Lower leg skin (tissue), 3 donors: ENCODE results near the gene CRISPLD2.

ENCODE experiments used
- POLR2A ChIP-seq, 2 donors: fragments of 450-650 bp; IDR thresholded peaks; one replicate each; pipeline ENCODE4 v1.6.1; 2016 to 2017; ENCODE audit warnings: antibody characterized with exemption in 2 of 2, mild to moderate bottlenecking in 1 of 2, moderate library complexity in 1 of 2
- TF ChIP-seq, protein P1 (sequence below), 3 donors: fragments of 450-650 bp; IDR thresholded peaks; one replicate each; pipeline ENCODE4 v1.5.1; 2016; ENCODE audit warnings: antibody characterized with exemption in 3 of 3, mild to moderate bottlenecking in 3 of 3, moderate library complexity in 2 of 3

DNA sequence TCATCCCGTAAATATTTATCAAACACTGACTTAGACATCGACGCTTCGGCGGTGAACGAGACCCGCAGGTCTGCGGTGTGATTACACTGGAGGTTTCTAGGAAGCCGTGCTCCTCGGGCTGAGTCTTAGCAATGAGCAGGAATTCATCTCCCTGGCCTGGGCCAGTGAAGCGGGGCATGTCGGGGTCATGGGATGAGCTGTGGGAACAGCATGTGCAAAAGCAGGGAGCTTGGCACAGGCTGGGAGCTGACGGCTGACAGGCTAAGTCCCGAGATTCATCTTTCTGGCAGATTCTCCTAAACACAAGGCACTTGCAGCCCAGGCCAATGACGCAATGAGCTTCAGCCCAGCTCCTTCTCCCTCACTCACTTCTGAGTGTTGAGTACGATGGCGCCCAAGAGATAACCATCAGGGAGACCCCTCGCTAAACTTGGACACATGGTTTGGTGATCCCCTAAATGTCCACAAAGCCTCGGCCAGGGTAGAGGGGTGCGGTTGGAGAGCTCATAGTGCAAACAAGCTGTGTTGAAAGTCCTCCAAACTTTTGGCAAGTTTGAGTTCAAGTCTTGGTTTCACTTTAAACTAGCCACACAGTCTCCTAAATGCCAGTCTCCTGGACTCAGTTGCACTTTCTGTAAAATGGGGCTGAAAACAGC lies 12.8 kb downstream of the CRISPLD2 start:
- TF ChIP-seq, protein P1, sequence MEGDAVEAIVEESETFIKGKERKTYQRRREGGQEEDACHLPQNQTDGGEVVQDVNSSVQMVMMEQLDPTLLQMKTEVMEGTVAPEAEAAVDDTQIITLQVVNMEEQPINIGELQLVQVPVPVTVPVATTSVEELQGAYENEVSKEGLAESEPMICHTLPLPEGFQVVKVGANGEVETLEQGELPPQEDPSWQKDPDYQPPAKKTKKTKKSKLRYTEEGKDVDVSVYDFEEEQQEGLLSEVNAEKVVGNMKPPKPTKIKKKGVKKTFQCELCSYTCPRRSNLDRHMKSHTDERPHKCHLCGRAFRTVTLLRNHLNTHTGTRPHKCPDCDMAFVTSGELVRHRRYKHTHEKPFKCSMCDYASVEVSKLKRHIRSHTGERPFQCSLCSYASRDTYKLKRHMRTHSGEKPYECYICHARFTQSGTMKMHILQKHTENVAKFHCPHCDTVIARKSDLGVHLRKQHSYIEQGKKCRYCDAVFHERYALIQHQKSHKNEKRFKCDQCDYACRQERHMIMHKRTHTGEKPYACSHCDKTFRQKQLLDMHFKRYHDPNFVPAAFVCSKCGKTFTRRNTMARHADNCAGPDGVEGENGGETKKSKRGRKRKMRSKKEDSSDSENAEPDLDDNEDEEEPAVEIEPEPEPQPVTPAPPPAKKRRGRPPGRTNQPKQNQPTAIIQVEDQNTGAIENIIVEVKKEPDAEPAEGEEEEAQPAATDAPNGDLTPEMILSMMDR (IDR thresholded peaks at IDR 0.05): no peak
- no peak for TF ChIP-seq POLR2A (IDR thresholded peaks at IDR 0.05)
